SK-N-SH treated with all-trans-retinoic acid at 6 μM for 48 hours (cell line): ENCODE measurements around the gene MAST3.

Experiments
- BACH2 ChIP-seq: fragments of 250-450 bp; sonication (Bioruptor Pico); IDR thresholded peaks from 2 replicates; pipeline ENCODE4 v1.9.0; 2021; ENCODE audit warnings: mild to moderate bottlenecking, borderline replicate concordance
- ESRRG ChIP-seq: fragments of 250-450 bp; sonication (Bioruptor Pico); IDR thresholded peaks from 2 replicates; pipeline ENCODE4 v1.6.1; 2021; ENCODE audit warnings: mild to moderate bottlenecking
- GLIS3 ChIP-seq: fragments of 250-450 bp; sonication (Bioruptor Pico); IDR thresholded peaks from 2 replicates; pipeline ENCODE4 v1.5.0; 2020; ENCODE audit warnings: mild to moderate bottlenecking, moderate library complexity
- PPARA ChIP-seq: fragments of 250-450 bp; sonication (Bioruptor Pico); IDR thresholded peaks from 2 replicates; pipeline ENCODE4 v1.5.0; 2020; ENCODE audit warnings: mild to moderate bottlenecking, borderline replicate concordance
- RARB ChIP-seq: fragments of 250-450 bp; sonication (Bioruptor Pico); IDR thresholded peaks from 2 replicates; pipeline ENCODE4 v1.8.0; 2021; ENCODE audit warnings: mild to moderate bottlenecking, moderate library complexity
- TCF4 ChIP-seq: fragments of 250-450 bp; sonication (Bioruptor Pico); IDR thresholded peaks from 2 replicates; pipeline ENCODE4 v1.8.0; 2021; ENCODE audit warnings: mild to moderate bottlenecking, moderate library complexity, borderline replicate concordance
- ZFP30 ChIP-seq: fragments of 450-650 bp; formaldehyde crosslinking; IDR thresholded peaks from 2 replicates; pipeline ENCODE4 v1.5.0; 2022; ENCODE audit warnings: mild to moderate bottlenecking, moderate library complexity
- ZNF70 ChIP-seq: fragments of 450-650 bp; formaldehyde crosslinking; IDR thresholded peaks from 2 replicates; pipeline ENCODE4 v1.5.0; 2020; ENCODE audit warnings: mild to moderate bottlenecking, moderate library complexity
- TF ChIP-seq, protein P1 (sequence below): fragments of 250-450 bp; sonication (Bioruptor Pico); IDR thresholded peaks from 2 replicates; pipeline ENCODE4 v1.8.0; 2020; ENCODE audit warnings: mild to moderate bottlenecking, moderate library complexity, borderline replicate concordance
- TF ChIP-seq, protein P2 (sequence below): fragments of 250-450 bp; sonication (Bioruptor Pico); IDR thresholded peaks from 2 replicates; pipeline ENCODE4 v1.5.1; 2020; ENCODE audit warnings: low read depth, mild to moderate bottlenecking, moderate library complexity
- TF ChIP-seq, protein P3 (sequence below): fragments of 250-450 bp; sonication (Bioruptor Pico); IDR thresholded peaks from 2 replicates; pipeline ENCODE4 v1.5.0; 2020; ENCODE audit warnings: mild to moderate bottlenecking, moderate library complexity

DNA sequence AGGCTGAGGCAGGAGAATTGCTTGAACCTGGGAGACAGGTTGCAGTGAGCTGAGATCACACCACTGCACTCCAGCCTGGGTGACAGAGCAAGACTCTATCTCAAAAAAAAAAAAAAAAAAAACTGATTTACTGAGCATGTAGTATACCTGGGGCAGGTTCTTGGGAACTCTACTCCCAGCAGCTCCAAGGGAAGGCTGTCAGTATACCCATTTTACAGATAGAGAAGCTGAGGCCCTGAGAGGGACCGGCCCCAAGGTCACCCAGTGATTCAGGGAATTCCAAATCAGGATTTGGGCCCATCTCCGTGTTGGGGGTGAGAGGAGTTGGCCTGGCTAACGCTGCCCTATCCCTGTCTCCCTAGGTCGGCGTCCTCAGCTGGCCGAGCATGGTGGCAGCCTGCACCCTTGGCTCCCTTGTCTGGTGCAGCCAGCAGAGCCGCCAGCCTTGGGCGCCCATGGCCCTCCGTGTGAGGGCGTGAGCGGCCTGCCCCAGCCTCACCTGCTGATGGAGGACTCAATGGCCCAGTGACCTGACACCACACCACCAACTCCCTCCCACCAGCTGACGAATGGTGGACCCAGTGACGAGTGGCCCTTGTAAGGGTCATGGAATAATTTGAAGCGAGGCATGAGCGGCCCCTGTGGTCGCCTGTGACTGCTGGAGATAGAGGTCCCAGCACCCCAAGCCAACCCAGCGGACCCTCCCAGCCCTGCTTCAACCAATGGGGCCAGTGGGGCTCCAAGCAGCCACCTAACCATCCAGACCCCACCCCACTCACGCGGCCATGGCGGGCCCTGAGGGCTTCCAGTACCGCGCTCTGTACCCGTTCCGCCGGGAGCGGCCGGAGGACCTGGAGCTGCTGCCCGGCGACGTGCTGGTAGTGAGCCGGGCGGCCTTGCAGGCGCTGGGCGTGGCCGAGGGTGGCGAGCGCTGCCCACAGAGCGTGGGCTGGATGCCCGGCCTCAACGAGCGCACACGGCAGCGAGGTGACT is 57.8 kb downstream of the MAST3 start:
- TF ChIP-seq ZNF70 (CRISPR knock-in tag) (no peak), TCF4 (no peak), PPARA (CRISPR knock-in tag) (no peak), BACH2 (no peak), GLIS3 (no peak), ESRRG (CRISPR knock-in tag) (no peak), RARB (CRISPR knock-in tag) (no peak), ZFP30 (CRISPR knock-in tag) (no peak)
- TF ChIP-seq, protein P1, sequence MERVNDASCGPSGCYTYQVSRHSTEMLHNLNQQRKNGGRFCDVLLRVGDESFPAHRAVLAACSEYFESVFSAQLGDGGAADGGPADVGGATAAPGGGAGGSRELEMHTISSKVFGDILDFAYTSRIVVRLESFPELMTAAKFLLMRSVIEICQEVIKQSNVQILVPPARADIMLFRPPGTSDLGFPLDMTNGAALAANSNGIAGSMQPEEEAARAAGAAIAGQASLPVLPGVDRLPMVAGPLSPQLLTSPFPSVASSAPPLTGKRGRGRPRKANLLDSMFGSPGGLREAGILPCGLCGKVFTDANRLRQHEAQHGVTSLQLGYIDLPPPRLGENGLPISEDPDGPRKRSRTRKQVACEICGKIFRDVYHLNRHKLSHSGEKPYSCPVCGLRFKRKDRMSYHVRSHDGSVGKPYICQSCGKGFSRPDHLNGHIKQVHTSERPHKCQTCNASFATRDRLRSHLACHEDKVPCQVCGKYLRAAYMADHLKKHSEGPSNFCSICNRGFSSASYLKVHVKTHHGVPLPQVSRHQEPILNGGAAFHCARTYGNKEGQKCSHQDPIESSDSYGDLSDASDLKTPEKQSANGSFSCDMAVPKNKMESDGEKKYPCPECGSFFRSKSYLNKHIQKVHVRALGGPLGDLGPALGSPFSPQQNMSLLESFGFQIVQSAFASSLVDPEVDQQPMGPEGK (CRISPR knock-in tag) = no peak
- TF ChIP-seq, protein P2, sequence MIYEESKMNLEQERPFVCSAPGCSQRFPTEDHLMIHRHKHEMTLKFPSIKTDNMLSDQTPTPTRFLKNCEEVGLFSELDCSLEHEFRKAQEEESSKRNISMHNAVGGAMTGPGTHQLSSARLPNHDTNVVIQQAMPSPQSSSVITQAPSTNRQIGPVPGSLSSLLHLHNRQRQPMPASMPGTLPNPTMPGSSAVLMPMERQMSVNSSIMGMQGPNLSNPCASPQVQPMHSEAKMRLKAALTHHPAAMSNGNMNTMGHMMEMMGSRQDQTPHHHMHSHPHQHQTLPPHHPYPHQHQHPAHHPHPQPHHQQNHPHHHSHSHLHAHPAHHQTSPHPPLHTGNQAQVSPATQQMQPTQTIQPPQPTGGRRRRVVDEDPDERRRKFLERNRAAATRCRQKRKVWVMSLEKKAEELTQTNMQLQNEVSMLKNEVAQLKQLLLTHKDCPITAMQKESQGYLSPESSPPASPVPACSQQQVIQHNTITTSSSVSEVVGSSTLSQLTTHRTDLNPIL = no peak
- TF ChIP-seq, protein P3, sequence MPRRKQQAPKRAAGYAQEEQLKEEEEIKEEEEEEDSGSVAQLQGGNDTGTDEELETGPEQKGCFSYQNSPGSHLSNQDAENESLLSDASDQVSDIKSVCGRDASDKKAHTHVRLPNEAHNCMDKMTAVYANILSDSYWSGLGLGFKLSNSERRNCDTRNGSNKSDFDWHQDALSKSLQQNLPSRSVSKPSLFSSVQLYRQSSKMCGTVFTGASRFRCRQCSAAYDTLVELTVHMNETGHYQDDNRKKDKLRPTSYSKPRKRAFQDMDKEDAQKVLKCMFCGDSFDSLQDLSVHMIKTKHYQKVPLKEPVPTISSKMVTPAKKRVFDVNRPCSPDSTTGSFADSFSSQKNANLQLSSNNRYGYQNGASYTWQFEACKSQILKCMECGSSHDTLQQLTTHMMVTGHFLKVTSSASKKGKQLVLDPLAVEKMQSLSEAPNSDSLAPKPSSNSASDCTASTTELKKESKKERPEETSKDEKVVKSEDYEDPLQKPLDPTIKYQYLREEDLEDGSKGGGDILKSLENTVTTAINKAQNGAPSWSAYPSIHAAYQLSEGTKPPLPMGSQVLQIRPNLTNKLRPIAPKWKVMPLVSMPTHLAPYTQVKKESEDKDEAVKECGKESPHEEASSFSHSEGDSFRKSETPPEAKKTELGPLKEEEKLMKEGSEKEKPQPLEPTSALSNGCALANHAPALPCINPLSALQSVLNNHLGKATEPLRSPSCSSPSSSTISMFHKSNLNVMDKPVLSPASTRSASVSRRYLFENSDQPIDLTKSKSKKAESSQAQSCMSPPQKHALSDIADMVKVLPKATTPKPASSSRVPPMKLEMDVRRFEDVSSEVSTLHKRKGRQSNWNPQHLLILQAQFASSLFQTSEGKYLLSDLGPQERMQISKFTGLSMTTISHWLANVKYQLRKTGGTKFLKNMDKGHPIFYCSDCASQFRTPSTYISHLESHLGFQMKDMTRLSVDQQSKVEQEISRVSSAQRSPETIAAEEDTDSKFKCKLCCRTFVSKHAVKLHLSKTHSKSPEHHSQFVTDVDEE (CRISPR knock-in tag) = no peak
